Measurements from ENCODE around the gene EDAR. TPM values are rescaled to one million over a fixed set of nuclear protein-coding genes. Genes with fewer than 3 reads are reported as not detected.

Gene EDAR
- total RNA-seq, 2 donors from 2014 or later, result 0.69 to 1.1 TPM

DNA sequence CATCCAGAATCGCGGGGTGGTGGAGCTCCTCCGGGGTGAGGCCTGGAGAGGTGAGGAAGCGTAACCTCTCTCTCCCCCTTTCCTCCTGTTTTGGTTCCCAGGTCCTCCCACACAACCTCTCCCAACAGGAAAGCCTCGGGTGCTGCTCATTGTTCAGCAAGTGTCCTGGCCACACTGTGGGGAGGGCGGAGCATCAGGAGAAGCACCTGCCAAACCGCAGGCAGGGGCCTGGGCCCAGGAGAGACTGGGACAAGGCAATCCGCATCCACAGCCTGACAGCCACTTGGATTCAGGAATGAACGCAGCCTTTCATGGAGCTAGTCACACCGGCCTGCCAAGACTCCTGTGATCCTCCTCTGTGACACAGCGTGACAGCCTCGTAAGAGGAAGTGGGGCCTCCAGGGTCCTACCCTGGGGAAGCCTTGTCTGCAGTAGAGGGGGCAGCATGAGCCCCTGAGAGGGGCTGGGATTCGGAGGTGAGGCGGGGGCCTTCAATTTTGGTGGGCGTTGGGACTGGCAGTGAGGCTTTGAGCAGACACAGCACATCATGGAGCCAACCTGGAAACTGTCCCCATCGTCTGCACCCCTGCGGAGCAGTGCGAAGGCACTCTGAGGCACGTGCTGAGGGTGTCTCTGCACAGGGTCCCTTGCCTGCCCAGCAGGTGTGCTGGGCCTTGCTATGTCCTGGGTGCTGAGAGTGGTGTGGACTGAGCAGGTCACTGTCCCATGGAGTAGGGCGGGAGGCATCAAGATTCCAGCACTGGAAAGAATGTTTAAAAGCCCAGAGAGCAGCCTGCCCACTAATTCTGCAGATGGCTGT is 62.2 kb downstream of the EDAR start:
- DNase-seq, result no peak
- intact Hi-C loops (cut with DNase I), result loop anchor here (5.0 kb wide), 1 partner anchor 61 kb away; the partner anchor contains the start of gene EDAR
- Histone ChIP-seq H3K9me3 (no peaks in the 10 kb centered on the region), H3K4me3 (no peak overlapping the region), H3K36me3 (no peaks in the 10 kb centered on the region), H3K27ac (no peak overlapping the region), H3K4me1 (no peaks in the 10 kb centered on the region), H3K27me3 (no peaks in the 10 kb centered on the region), H3K9ac (ENCODE audit: low read depth in 2 of 2, low read length in 2 of 2) (no peak overlapping the region)
- TF ChIP-seq, protein P1, sequence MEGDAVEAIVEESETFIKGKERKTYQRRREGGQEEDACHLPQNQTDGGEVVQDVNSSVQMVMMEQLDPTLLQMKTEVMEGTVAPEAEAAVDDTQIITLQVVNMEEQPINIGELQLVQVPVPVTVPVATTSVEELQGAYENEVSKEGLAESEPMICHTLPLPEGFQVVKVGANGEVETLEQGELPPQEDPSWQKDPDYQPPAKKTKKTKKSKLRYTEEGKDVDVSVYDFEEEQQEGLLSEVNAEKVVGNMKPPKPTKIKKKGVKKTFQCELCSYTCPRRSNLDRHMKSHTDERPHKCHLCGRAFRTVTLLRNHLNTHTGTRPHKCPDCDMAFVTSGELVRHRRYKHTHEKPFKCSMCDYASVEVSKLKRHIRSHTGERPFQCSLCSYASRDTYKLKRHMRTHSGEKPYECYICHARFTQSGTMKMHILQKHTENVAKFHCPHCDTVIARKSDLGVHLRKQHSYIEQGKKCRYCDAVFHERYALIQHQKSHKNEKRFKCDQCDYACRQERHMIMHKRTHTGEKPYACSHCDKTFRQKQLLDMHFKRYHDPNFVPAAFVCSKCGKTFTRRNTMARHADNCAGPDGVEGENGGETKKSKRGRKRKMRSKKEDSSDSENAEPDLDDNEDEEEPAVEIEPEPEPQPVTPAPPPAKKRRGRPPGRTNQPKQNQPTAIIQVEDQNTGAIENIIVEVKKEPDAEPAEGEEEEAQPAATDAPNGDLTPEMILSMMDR (IDR thresholded peaks at IDR 0.05), result no peak

DNA sequence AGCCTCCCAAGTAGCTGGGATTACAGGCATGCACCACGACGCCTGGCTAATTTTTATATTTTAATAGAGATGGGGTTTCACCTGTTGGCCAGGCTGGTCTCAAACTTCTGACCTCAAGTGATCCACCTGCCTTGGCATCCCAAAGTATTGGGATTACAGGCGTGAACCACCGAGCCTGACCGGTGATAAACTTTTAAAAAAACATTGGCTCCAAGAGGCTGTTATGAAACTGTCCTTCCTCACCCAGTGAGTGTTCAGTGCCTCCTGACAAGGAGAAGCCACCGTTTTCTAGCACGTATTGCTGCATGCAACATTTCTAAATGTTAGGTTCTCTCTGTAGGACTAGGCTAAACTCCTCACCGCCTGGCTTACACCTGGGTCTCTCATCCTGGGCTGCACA is 63.3 kb downstream of the EDAR start:
- H3K9me3 ChIP-seq, result no peaks in the 10 kb centered on the region
- no peak for DNase-seq

DNA sequence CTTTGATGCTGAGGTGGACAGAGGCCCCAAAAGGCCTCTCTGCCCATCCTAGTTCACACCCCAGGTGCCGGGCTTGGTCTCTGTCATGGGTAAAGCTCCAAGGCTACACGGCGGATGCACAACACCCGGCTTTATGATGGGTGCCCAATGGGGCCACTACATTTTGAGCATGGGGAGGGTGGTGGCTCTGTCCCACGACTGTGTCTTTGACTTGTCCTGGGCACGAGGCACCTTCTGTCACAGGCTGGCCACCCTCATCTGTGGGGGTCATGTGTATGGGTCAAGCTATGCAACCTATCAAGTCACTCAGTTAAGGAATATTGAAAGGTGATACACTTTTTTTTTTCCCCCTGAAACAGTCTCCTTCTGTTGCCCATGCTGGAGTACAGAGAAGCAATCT is 63.7 kb downstream of the EDAR start:
- H3K9ac ChIP-seq (ENCODE audit: low read depth in 2 of 2, low read length in 2 of 2), result no peak overlapping the region
- no peak for DNase-seq
- H3K36me3 ChIP-seq, result no peaks in the 10 kb centered on the region
- TF ChIP-seq, protein P1 (IDR thresholded peaks at IDR 0.05), result no peak
- no peak overlapping the region for H3K4me3 ChIP-seq
- no peaks in the 10 kb centered on the region for H3K9me3 ChIP-seq
- intact Hi-C loops (cut with DNase I), result loop anchor here (5.0 kb wide), 1 partner anchor 62 kb away; the partner anchor contains the start of gene EDAR
- no peaks in the 10 kb centered on the region for H3K27me3 ChIP-seq
- no peaks in the 10 kb centered on the region for H3K4me1 ChIP-seq
- no peak overlapping the region for H3K27ac ChIP-seq

More for the DNA sequence above, 63.3 kb downstream of the EDAR start:
- Histone ChIP-seq H3K9ac (ENCODE audit: low read depth in 2 of 2, low read length in 2 of 2) (no peak overlapping the region), H3K27me3 (no peaks in the 10 kb centered on the region), H3K27ac (no peak overlapping the region), H3K4me1 (no peaks in the 10 kb centered on the region), H3K4me3 (no peak overlapping the region), H3K36me3 (no peaks in the 10 kb centered on the region)
- TF ChIP-seq, protein P1 (IDR thresholded peaks at IDR 0.05), result no peak
- intact Hi-C loops (cut with DNase I), result loop anchor here (5.0 kb wide), 1 partner anchor 62 kb away; the partner anchor contains the start of gene EDAR

DNA sequence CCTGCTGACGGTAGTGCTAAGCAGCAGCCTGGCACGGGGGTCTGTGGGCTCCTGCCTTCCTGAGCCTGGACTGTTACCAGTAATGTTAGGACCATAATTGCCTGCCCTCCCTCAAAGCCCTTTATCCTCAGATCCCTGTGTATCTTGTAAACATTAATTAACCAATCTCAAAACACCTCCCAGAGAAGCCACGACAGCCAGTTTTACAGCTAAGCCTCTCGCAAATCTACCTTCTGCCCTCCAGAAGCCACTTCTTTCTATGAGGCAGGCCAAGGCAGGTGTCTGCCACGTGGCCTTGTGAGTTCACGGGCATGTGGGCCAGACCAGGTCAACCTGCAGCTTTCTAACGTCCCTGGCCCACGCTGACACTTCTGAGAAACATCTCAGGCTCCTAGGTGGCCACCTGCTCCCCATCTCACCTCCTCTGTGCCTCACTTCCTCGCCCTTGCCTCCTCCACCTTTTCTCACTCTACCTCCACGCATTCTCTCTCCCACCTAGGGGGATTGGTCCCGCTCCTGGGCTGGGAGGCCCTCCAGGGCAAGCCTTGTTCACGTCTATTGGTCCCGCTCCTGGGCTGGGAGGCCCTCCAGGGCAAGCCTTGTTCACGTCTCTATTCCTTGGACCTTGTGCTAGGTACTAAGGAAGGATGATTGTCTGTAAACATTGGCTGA is 64.3 kb downstream of the EDAR start:
- intact Hi-C loops (cut with DNase I), result loop anchor here (5.0 kb wide), 1 partner anchor 63 kb away; the partner anchor contains the start of gene EDAR
- H3K27ac ChIP-seq, result no peak overlapping the region
- no peaks in the 10 kb centered on the region for H3K4me1 ChIP-seq
- no peak overlapping the region for H3K9ac ChIP-seq (ENCODE audit: low read depth in 2 of 2, low read length in 2 of 2)
- H3K36me3 ChIP-seq, result no peaks in the 10 kb centered on the region
- no peak for DNase-seq
- TF ChIP-seq, protein P1 (IDR thresholded peaks at IDR 0.05), result no peak
- H3K4me3 ChIP-seq, result no peak overlapping the region
- no peaks in the 10 kb centered on the region for H3K27me3 ChIP-seq
- H3K9me3 ChIP-seq, result no peaks in the 10 kb centered on the region

DNA sequence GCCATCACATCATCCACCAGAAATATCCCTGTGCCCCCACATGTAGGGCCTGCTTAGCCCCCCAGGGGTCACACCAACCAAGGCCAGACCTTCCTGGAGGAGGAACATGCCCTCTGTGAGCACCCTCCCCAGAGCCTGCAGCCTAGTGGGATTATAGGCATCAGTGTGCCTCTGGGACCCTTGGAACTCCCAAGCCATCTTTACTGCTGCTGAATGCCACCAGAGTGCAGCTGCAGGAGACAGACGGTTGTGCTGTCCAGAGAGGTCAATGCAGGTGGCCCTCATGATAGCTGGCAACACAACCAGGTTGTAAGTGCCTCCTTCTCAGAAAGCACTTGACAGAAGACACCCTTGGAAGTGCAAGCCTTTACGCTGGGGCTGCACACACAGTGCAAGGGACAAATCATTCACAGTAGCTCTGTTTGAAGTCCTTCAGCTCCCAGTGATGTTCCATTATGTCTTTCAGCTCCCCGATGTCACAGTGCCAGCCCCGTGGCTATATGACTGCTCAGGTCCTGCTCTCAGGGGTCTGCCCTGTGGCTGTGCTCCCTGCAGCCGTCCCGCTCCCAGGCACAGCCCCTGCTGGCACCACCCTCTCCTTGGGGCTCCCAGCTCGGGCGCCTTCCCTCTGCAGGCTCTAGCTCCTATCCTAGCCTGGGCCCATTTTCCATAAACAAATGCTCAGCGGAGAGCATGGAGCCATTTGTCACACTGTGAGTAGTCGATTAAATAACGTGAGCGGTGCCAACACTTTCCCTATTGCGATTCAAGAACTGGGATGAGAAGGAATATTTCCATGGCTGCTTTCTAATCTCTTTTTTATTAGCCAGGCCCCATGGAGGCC is 65.1 kb downstream of the EDAR start:
- H3K36me3 ChIP-seq, result no peaks in the 10 kb centered on the region
- no peaks in the 10 kb centered on the region for H3K9me3 ChIP-seq
- H3K4me3 ChIP-seq, result no peak overlapping the region
- DNase-seq, result no peak
- TF ChIP-seq, protein P1 (IDR thresholded peaks at IDR 0.05), result no peak
- H3K27me3 ChIP-seq, result no peaks in the 10 kb centered on the region
- H3K4me1 ChIP-seq, result no peaks in the 10 kb centered on the region
- H3K27ac ChIP-seq, result no peak overlapping the region
- intact Hi-C loops (cut with DNase I), result no loop called here
- H3K9ac ChIP-seq (ENCODE audit: low read depth in 2 of 2, low read length in 2 of 2), result no peak overlapping the region
